Epithelial cell of prostate (primary cell): Measurements from ENCODE around the gene TMEM52.

Experiments used
- DNase-seq: peaks from one replicate; pipeline ENCODE4 v3.0.0-alpha.2; 2011; ENCODE audit warnings: low read depth, low spot score
- H3K27ac ChIP-seq: fragments of 450-650 bp; 2 replicates; pipeline ENCODE4 v1.5.1; 2017; ENCODE audit warnings: mild to moderate bottlenecking

Gene TMEM52

DNA sequence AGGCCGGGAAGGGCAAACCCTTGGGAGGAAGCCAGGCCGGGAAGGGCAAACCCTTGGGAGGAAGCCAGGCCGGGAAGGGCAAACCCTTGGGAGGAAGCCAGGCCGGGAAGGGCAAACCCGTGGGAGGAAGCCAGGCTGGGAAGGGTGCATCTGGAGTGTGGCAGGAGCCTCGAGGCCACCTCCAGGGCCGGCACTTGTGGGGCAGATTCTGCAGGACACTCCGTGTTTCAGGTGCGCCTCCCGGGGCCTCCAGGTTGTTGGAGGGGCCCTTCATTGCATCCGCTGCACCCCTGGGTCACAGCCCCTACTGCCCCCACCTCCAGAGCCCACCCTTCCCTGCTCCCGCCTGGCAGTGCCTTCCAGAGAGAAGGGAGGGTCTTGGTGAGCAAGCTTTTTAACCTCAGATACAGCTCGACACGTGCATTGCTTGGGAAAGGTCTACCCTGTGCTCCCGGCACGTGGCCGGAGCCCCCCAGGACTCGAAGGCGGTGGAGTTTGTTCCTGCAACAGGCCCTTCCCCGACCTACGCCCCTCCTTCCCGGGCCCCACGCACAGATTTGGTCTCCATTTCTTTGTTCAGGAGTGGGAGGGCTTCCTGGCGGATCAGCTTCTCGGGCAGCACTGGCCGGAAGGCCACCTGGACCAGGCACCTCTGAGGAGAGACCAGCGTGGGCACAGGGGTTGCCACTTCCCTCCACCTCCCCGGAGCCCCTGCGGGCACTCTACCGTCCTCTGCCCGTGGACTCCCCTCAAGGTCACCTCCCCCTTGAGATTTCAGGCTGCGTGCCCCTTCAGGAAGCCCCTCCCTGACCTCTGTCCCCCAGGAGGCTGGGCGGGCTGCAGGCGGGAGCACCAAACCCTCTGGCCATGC lies 9.4 kb upstream of the TMEM52 start:
- DNase-seq: no peak
- no peak overlapping the region for H3K27ac ChIP-seq

DNA sequence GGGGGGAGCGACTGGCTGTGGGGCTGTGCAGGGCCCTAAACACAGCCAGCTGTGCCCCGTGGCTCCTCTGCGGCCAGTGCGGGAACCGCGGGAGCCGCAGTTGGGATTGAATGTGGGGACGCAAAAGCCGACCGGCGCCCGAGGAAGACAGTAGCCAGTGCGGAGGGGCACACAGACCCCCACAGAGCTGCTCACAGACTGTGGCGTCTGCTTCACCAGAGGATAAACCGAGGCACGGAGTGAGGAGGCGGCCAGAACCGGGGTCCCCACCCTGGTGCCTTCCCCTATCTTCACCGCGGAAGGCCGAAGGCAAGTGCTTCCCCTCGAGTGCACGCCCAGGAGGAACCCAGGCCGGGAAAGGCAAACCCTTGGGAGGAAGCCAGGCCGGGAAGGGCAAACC lies 8.7 kb upstream of the TMEM52 start:
- DNase-seq: no peak
- H3K27ac ChIP-seq: no peak overlapping the region

DNA sequence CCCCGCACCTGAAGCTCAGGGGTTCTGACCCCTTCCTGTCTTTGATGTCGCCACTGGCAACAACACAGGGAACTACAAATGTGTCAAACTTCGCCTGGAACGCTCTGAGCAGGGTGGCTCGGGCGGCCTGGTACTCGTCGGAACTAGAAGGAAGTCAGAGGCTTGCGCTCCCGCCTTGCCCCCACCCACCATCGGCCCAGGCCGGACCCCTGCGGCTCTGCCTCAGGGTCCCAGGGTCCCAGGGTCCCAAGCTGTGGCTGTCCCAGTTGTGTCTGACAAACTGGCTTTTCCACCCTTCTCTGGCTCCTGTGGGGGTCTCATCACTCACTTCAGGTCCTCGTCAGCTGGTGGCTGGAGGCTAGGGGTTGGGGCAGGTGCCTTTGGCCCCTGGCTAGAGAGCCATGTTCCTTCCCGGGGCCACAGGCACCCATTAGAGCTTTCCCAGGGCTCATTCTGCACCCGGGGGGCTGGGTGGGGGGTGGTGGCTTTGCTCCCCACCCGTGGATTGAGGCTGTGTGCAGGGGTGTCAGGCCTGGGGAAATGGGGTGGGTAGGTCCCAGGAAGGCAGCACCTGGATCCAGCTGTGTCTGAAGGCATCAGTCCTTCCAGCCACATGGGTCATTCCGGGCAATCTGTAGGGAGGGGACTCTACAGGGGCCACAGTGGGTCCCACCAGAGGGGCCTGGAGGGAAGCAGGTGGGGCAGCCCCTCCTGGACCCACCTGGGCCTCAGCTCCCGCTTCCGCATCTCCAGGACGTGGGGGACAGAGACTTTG lies 8.0 kb upstream of the TMEM52 start:
- DNase-seq: no peak
- no peak overlapping the region for H3K27ac ChIP-seq

DNA sequence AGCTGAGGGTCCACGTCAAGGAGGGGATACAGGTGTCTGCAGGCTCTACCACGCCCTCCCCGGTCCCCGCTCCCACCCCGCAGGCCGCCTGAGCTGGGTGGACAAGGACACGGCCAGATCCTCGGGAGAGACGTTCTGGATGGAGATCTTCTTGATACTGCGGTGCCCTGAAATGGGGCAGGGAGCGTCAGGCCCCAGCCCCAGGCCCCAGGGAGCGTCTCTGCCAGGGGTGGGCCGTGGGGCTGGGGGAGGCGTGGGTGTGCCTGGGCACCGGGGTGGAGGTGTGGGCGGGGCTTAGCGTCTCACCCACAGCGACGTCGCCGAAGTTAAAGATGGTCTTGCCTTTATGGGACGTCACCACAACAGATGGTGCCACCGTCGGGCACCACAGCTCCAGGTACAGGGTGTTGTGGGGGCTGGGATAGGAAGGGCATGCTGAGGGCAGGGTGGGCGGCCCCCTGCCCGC lies 7.3 kb upstream of the TMEM52 start:
- no peak for DNase-seq
- no peak overlapping the region for H3K27ac ChIP-seq

DNA sequence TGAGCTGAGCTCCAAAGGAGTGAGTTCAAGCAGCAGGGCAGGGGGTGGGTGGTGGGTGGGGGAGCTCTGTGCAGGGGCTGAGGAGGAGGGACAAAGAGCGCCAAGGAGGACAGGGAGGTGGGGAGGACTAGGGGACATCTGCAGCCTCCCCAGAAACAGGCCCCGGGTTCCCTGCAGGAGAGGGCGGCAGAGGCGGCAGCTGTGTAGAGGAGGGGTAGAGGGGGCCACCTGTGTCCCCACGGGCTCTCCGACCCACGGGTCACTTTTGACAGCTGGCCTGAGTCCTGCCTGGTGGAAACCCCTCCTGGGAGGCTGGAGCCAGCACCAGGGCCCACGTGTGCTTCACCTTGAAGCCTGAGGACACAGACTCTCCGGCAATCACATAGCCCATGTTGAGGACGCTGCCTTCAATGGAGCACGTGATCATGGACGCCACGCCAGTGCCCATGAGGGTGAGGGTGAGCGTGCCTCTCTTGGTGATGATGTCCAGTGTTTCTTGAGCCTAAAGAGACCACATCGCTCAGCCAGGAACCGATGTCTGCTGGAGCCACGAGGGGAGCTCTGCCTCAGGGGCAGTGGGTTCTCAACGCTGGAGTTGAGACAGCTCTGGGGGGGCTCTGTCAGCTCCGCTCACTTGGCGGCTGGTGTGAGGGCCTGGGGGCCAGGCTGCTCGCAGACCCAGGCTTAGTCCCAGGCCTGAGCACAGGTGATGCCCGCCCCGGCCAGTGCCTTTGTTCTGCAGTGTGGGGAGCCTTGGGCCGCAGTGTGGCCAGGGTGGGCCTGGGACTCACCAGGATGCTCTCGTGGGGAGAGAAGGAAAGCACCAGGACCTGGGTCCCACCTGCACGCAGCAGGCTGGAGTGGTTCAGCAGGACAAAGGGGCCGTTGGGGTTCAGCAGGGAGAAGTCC lies 6.6 kb upstream of the TMEM52 start:
- H3K27ac ChIP-seq: no peak overlapping the region
- DNase-seq: no peak

DNA sequence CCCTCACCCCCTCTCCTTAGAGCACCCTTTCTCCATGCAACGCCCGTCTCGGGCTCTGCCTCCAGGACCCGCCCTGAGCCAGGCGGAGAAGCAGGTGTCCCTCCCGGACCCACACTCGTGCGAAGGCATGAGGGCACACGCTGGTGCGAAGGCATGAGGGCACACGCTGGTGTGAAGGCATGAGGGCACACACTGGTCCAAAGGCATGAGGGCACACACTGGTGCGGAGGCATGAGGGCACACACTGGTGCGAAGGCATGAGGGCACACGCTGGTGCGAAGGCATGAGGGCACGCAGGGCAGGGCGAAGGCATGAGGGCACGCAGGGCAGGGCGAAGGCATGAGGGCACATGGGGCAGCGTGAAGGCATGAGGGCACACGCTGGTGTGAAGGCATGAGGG lies 5.8 kb upstream of the TMEM52 start:
- H3K27ac ChIP-seq: no peak overlapping the region
- DNase-seq: no peak

DNA sequence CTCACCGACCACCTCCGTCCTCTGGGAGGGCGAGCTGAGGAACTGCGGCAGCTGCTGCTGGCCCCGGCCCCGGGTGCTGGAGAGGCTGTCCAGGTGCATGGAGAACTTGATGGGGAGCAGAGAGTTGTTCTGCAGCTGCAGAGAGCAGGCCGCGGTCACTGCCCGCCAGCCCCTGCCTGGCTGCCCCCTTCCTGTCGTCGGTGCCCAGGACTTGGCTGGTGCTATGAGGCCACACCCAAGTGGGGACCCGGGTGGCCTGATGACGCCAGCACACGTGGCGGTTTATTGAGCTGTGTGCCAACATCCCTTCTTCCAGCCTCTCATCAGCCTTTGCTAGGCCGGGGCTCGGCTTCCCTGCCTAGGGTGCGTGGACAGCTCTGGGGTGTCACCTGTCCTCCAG lies 5.3 kb upstream of the TMEM52 start:
- DNase-seq: no peak
- no peak overlapping the region for H3K27ac ChIP-seq

DNA sequence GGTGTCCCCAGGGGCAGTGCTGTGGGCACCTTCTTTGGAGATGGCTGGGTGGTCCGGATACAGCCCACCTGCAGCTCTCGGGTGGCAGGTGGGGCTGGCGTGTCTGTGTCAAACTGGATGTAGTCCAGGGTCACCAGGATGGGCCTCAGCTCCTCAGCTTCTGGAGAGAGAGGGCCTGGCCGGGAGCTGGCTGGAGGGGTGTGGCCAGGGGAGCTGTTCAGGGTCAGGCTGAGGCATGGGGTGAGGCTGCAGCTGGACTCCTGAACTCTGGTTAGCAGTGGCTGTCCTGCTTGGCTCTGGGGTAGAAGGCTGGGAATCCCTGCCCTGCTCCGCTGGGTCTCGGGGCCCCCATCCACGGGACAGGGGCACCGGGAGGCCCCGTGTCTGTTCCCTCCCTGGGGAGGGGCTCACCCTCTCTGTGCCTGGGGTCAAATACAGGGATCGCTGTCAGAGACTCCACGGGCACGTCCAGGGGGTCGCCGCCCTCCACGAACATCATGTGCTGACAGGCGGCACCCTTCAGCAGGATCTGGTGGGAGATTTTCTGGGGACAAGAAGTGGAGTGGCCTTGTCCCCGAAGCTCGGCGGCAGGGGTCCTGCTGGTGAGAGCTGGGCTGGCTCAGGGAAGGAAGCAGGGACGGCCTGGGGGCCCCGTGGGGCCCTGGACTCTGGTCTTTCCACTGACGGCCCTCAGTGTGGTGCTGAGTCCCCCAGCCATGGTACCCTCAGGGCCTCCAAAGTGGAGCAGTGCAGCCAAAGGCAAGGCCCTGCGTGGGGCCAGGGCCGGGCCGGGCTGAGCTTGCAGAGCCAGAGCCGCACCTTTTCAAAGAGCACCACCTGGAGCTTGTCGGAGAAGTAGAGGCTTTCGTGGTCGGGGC lies 4.1 kb upstream of the TMEM52 start:
- DNase-seq: no peak
- no peak overlapping the region for H3K27ac ChIP-seq

DNA sequence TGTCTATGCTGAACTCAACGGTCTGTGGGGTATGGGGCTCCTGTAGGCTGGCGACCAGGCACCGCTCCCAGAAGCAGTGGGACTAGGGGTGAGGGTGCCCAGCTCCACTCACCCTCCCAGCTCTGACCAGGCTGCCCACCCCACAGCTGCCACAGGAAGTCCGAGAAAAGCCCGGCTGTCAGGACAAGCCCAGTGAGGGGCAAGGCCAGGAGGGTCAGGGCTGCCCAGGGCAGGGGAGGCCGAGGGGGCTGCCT lies 3.5 kb upstream of the TMEM52 start:
- DNase-seq: no peak
- no peak overlapping the region for H3K27ac ChIP-seq

DNA sequence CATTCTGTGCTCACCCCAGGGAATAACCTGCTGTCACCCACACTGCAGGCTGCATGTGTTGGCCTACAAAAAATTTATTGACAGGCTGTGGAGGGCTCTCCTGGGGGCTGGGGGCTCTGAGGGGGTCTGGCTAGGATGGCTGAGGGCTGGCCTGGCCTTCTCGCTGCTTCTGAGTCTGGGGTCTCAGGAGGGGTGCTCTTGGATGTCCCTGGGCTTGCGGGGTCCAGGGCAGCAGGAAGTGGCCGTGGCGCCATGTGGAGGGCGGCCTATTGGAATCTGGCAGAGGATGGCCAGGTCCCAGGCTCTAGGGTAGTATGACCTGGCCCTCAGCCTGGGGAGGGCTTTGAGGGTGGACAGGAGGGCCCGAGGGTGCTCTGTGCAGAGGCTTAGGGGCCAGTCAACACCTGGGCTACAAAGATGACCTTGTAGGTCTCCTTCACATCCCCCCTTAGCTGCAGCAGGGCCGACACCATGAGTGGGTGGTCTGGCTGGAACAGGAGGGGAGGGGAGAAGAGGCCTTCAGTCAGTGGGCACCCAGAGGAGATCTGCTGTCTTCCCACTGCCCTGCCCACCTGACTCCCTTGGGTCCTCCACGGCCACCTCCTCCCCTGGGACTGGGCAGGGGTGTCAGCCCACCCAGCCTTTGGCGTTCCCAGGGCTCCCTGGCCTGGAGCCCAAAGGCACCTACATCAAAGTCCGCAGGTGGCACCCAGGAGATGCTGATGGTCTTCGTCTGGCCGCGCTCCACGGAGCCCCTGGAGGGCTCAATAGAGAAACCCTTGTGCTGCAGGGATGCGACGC lies 3.0 kb upstream of the TMEM52 start:
- H3K27ac ChIP-seq: no peak overlapping the region
- DNase-seq: no peak

DNA sequence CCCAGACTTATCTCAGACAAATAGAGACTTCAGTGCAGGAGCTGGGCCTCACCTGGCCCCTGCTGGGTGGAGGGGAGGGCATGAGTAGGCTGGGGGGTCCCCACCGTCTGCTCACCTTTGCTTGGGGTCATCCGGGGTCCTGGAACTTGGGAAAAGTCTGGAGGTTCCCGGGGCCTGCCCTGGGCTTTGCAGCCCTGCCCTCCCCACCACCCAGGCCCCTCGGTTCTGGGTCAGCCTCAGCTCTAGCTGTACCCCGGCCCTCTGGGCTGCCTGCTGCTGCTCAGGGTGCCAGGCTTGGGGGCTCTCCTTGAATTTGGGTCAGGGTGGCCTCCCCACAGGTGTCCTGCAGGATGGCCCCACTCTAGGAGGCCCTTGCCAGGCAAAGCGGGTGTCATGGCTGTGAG lies 2.4 kb upstream of the TMEM52 start:
- DNase-seq: no peak
- H3K27ac ChIP-seq: no peak overlapping the region

DNA sequence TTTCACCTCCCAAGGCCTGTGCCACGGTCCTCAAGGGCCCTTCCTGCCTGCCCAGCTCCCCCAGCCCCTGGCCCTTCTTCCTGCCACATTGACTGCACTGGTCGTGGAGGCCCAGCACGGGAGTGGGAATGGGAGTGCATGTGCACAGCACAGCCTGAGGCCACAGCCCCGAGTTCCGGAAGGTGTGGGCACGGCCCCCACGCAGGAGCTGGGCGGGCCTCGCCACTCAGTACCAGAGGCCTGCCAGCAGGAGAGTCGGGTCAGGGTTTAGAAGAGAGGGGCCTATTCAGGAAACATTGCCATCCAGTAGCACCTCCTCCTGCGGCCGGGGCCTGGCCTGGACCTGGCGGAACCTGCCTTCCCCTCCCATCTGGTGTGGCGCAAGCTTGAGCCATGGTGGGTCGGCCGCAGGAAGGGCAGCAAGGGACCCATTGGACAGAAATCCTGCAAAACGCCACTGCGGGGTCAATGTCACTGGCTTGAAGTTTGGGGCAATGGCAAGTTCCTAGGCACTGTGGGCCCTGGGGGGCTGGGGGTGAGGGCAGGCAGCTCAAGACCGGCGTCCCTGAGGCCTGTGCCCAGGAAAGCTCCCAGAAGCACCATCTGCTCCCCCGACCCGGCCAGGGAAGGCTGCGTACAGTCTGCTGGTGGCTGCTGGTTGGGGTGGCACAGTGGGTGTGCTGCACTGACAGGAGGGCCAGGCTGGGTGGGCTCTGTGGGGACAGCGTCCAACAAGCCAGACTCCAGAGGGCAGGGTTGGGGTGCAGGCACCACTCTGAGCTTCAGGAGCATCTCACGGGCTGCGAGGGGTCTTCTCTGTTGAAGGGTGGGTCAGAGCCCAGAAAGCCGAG lies 1.8 kb upstream of the TMEM52 start:
- DNase-seq: no peak
- no peak overlapping the region for H3K27ac ChIP-seq

DNA sequence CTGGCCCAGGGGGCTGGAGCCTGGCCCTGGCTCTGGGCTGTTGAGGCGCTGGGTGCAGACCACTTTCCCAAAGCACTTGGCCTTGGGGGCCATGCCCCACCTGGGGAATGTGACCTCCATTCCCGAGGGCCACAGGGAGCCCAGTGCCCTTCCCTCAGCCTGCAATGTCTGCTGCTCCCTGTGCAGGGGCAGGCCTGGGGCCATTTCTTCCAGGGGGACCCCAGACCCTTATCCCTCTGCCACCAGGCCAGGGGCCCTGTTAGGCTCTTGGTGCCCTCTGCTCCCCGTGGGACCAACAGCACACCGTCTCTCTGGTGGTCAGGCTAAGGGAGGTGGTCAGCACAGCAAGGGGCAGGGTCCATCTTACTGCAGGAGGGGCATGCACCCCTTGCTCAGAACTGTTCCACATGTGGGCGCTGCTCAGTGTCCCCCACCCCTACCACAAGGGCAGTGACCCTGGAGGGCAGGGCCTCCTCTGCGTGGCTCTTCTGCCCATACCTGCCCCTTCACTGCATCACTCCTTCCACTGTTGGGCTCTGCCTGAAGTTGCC lies 1.1 kb upstream of the TMEM52 start:
- DNase-seq: no peak
- no peak overlapping the region for H3K27ac ChIP-seq

DNA sequence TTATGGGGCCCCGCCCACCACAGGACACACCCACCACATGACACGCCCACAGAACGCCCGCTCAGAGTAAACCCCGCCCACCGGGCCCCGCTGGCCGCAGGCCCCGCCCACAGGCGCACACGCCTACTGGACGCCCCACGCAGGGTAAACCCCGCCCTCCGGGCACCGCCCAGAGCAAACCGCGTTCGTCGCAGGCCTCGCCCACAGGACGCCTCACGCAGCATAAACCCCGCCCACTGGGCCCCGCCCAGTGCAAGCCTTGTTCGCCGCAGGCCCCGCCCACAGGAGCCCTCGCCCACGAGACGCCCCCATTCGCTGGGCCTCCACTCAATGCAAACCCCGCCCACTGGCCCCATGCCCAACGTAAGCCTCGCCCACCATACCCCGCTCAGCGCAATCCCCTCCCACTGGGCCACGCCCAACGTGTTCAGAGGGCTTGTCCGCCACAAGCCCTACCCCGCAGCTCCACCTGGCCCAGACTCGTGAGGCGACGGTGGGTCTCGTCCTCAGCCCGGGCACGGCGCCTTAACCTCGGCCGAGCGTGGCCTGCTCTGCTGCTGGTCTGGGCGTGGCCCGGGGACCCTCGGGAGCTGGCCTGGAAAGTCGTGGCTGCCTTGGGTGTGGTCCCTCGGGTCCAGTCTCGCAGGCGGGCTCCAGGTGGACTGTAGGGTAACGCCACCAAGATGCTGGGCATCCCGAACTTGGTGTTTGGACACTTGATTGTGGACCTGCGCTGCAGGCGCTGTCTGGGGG lies 401 bp upstream of the TMEM52 start:
- H3K27ac ChIP-seq: no peak overlapping the region

DNA sequence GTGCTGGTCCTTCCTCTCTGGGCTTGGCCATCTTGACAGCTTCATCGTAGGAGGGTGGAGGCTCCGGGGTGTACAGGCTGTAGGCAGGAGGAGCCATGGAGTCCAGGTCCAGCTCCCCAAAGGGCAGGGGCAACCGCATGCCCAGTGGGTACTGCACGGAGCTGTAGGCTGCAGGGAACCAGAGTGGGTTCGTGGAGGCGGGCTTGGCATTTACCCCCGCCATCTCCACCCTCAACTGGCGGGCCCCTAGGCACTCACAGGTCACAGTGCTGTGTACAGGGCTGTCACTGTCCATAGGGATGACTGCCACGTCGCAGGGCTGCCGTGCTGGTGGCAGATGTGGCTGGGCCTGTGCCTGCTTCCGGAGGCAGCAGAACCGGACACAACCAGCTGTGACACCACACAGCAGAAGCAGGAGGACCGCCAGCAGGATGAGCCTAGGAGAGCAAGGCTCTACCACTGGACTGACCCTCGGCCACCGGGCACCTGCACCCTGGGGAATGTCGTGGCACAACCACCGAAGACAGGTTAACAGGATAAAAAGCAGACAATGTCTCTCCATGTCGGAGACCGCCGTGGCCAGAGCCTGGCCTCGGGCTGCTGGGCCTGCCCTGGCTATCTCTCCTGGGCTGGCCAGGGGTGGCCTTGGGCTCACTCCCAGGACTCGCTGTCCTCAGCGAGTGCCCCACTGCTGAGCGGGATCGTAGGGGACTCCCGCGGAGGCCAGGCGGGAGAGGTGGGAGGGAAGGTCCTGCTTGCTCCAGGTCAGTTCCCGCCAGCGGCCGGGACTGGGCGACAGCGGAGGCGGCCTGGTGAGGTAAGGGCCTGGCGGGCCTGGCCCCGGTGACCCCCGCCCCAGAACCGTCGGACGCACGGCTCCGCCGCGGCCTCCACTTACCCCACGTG lies 831 bp downstream of the TMEM52 start:
- no peak overlapping the region for H3K27ac ChIP-seq
- DNase-seq: no peak

More for the DNA sequence above, 401 bp upstream of the TMEM52 start:
- peak; percentile 74 for DNase-seq

DNA sequence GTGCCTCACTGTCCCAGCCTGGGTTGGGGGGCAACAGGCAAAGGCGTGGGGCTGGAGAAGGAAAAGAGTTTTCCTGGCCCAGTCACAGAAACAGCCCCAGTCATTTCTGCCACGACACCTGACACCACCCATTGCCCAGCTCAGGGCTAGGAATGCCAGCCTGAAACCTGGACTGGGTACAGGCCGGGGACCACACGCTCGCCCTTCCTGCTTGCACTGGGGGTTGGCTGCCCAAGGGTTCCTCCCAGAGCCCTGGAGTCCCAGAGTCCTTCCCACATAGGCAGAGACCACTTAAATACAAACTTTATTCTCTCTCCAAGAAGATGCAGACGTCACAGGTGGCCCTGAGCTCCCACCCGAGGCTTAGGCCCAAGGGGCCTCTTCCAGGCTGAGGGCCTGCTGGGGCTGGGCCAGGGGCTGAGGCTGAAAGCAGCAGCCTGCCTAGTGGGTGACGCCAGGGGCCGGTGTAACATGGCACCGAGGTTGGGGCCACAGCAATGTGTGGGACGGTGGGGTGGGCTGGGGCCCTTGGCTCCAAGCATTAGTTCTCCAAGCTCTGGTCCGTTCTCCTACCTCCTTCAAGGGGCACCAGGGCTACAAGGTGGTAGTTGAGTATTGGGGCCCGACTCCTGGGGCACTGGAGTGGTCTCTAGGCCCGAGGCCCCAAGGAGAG lies 1.6 kb downstream of the TMEM52 start:
- no peak overlapping the region for H3K27ac ChIP-seq
- DNase-seq: no peak
